DLD1 (cell line): ENCODE measurements around the gene POLR3GL.
"Not testable (repeated sequence)": the region's sequence is repeated elsewhere in the genome, so short reads cannot be mapped to it uniquely, and the experiment has no call there.

Experiments
- in situ Hi-C: cut with HindIII; loops from 2 replicates; pipeline ENCODE4 v1.10.0; 2017; ENCODE audit warnings: low sequenced_read_pairs

The POLR3GL gene

GRCh38 chr1:146016891-146017290 lies 52.4 kb downstream of the POLR3GL start:
- in situ Hi-C loops: no loop called here

GRCh38 chr1:146019231-146020057 lies 55.0 kb downstream of the POLR3GL start:
- in situ Hi-C loops: no loop called here

- in situ Hi-C loops: no loop called here
These were observed 55.9 kb downstream of the POLR3GL start for GRCh38 chr1:146020058-146021049.

- in situ Hi-C loops: no loop called here
These were observed 56.6 kb downstream of the POLR3GL start for GRCh38 chr1:146021050-146021445.

GRCh38 chr1:146021622-146022402 lies 57.3 kb downstream of the POLR3GL start, which contains the start of gene HJV:
Gene HJV (minus strand): TSS chr1:146021735. CDS start chr1:146020231, 1,504 bp downstream.
- in situ Hi-C loops: no loop called here

- in situ Hi-C loops: no loop called here
These were observed 58.1 kb downstream of the POLR3GL start for GRCh38 chr1:146022403-146023127.

- in situ Hi-C loops: not testable (repeated sequence)
These were observed 61.5 kb downstream of the POLR3GL start for GRCh38 chr1:146025787-146026495.

- in situ Hi-C loops: not testable (repeated sequence)
These were observed 62.2 kb downstream of the POLR3GL start for GRCh38 chr1:146026650-146027049.
